HG02943 (cell line): ENCODE results near the gene POMT2.

Experiments used
- ATAC-seq: cut with Tn5 transposase; IDR thresholded peaks from one replicate; pipeline ENCODE4 v1.9.1; 2021; ENCODE audit warnings: mild to moderate bottlenecking, low read depth, moderate library complexity; ENCODE audit not compliant: unreplicated experiment

The POMT2 gene

GRCh38 chr14:77245820-77246219 lies 74.9 kb downstream of the POMT2 start:
- no peak for ATAC-seq

DNA sequence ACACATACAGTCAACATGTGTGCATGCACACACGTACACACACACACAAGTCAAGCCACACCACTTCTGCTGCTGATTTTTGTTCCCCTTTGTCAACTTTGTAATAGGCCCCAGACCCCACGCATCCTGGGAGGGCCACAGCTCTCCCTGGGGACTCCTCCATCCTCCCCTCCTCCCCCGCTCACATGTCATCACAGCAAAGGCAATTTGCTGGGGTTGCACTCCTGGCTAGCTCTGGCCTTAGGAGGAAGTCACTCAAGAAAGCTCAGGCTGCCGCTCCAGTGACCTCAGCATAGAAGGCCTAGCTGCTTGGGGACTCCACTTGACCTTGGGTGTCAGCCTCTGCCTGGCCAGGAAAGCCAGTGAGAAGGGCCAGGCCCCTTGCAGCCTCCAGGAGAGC lies 76.8 kb downstream of the POMT2 start:
- ATAC-seq, result no peak

- ATAC-seq, result no peak
Measured at GRCh38 chr14:77242752-77243151, 77.9 kb downstream of the POMT2 start.

DNA sequence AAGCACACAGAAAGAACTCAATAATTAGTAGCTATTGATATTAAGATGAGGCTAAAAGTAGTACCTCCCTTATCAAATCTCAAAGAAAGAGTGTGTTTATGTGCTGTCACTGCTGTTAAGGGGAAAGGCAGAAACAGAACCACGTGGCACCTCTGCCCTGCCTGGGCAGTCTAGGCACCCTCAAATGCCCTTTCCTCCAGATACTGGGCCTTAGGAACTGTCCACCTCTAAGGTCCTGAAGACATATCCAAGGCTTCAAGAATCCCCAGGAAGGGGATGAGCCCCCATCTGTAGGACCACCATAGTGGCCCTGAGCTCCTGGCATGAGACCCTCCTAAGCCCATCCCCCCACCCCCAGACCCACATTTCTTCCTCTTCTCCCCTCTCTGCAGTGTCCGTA lies 78.7 kb downstream of the POMT2 start:
- no peak for ATAC-seq

GRCh38 chr14:77240336-77240915 lies 80.3 kb downstream of the POMT2 start:
- no peak for ATAC-seq

DNA sequence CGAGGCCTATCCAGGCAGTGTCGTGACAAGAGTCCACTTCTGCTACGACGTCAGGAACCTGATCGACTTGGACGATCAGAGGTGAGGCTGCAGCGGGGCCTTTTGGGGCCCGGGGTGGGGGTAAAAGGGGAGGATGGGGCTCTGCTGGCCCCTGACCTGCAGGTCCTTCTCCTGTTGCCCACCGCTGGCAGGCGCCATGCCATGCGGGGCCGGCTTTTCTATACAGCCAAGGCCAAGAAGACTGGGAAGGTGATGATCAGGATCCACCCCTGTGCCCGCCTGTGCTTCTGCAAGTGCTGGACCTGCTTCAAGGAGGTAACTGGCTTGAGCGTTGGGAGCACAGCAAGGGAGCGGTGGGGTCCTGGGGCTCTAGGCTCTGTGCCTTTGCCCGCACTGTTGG lies 81.3 kb downstream of the POMT2 start:
- ATAC-seq, result no peak

DNA sequence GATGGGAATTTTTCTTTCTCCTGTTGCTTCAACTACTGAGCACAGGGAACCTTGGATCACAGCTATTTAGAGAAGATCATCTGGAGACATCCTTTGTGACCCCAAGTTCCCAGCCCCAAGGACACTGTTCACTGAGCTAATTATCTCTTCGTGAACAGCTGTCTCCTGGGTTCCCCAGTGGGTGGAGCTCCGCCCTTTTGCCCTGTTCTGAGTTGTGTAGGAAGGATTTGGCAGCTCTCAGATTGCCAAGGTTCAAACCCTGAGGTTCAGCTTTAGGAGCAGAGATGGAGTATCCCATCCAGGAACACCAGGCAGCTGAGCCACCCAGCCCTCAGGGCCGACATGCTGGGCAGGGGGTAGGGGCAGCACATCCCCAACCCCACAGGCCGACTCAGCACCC lies 81.7 kb downstream of the POMT2 start:
- no peak for ATAC-seq

DNA sequence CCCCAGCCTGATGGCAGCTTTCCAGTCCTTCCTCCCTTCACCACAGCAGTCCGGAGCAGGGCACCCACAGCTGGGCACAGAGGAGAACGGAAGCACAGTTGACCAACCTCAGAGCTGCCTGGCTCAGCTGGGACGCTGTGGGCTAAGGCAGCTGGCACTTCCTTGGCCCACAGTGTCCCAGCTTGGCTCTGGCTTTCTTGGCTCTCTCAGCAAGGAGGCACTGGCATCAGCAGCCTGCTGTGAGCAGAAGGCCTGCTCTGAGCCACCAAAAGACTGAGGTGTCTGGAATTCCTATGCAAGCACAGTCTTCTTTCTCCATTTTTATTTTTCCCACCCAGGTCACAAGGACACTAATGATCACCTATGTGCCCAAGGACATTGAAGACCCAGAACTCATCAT lies 82.3 kb downstream of the POMT2 start:
- ATAC-seq, result no peak

- no peak for ATAC-seq
Measured at GRCh38 chr14:77236814-77237213, 83.9 kb downstream of the POMT2 start.

- no peak for ATAC-seq
Measured at GRCh38 chr14:77231721-77232120, 89.0 kb downstream of the POMT2 start.

DNA sequence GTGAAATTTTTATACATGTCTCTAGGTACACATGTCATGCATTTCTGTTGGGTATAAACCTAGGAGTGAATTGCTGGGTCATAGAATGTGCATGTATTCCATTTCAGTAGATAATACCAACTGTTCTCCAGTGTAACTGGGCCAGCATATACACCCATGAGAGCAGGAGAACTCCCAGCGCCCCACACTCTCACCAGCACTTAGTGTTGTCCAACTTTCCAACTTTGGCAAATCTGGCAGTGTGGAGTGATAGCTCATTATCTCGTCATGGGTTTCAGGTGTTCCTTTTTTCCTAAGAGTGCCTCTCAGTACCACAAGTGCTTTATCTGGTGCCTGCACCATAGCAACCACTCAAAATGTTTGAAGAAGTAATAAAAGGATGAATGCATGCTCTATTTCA lies 89.8 kb downstream of the POMT2 start:
- ATAC-seq, result no peak

- no peak for ATAC-seq
Measured at GRCh38 chr14:77228056-77228455, 92.6 kb downstream of the POMT2 start.

- no peak for ATAC-seq
Measured at GRCh38 chr14:77225892-77226557, 94.7 kb downstream of the POMT2 start.

GRCh38 chr14:77225254-77225653 lies 95.4 kb downstream of the POMT2 start:
- ATAC-seq, result no peak
